Measurements from ENCODE around the gene APOD.

Gene APOD

DNA sequence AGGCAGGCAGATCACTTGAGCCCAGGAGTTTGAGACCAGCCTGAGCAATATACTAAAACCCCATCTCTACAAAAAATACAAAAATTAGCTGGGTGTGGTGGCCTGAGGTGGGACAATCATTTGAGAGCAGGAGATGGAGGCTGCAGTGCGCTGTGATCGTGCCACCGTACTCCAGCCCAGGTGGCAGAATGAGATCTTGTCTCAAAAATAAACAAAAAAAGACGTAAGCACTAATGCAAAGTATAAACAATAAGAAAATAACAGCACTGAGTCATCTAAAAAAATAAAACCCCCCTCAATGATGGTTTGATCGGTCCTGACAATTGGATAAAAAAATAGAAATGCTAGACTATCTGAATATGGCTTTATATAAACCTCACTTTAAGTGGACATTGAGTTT, 44.3 kb downstream of the APOD start:
- peak overlapping the region; percentile 18; the same call in 1 of the 2 replicates for H3K4me3 ChIP-seq (ENCODE audit: low read length)

DNA sequence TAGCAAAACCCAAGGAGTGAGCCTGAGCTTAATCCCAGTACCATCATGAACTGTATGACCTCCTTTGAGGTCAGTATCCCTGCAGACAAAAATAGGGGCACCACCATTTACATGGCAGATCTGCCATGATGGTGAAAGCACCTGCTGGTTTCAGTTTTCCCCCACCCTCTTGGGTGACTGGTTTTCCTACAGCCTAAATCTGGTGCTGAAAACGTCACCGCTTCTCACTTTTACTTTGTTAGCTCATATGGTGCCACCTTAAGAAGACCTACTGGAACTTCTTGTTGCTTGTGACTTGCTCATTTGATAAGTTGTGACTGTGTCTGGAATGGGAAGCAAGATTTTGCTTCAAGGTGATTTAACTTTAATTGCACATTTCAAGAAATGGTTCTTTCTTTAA, 45.7 kb downstream of the APOD start:
- H3K4me3 ChIP-seq (ENCODE audit: low read length) = peak overlapping the region; percentile 42; the same call in 1 of the 2 replicates
- TF ChIP-seq ZNF274 (IDR thresholded peaks at IDR 0.05; ENCODE audit: low read depth, low read length) = no peak

More for the DNA sequence above, 44.3 kb downstream of the APOD start:
- no peak for TF ChIP-seq ZNF274 (IDR thresholded peaks at IDR 0.05; ENCODE audit: low read depth, low read length)

DNA sequence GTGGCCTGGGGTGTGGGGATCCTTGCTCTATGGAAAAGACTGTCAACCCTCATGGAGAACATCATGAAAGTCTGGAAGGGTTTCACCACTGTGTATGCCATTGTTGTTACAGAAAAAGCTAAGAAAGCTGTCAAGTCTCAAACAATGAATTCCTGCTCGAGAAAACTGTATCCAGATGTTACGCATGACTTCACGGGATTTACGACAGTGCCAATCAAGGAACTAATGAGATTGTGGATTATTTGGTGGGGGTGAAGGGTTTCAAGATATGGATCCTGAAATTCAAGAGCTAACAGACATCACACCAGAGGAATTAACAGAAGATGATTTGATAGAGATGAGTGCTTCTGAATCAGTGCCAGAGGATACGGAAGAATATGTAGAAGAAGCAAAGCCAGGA, 48.4 kb downstream of the APOD start:
- no peak overlapping the region for H3K4me3 ChIP-seq (ENCODE audit: low read length)
- TF ChIP-seq ZNF274 (IDR thresholded peaks at IDR 0.05; ENCODE audit: low read depth, low read length) = no peak

DNA sequence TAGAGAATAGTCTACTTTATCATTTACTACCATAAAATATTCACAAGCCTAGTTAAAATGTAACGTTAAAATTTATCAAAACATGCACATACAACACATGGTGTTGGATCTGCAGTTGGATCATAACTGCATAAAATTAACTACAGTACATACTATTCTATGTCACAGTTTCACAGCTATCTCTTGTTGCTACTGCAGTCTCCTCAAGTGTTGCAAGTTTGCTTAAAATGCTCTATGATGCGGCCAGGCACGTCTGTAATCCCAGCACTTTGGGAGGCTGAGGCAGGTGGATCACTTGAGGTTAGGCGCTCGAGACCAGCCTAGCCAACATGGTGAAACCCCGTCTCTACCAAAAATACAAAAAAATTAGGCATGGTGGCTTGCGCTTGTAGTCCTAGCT, 50.9 kb downstream of the APOD start:
- H3K4me3 ChIP-seq (ENCODE audit: low read length) = no peak overlapping the region
- no peak for TF ChIP-seq ZNF274 (IDR thresholded peaks at IDR 0.05; ENCODE audit: low read depth, low read length)

DNA sequence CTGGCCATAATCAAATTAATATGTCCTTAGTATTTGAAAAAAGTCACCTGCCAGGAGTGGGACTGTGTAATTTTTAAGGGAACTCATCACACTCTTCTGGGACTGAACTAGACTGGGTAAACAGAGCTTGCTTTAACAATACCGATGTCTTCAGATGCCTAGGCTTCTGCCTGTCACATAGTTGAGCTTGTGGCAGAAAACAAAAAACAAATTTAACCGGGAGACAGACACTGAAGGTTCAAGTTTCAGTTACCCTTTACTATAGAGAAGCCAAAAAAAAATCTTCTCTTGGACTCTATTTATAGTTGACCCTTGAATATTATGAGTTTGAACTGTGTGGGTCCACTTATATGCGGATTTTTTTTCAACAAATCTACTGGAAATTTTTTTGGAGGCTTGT, 51.4 kb downstream of the APOD start:
- TF ChIP-seq ZNF274 (IDR thresholded peaks at IDR 0.05; ENCODE audit: low read depth, low read length) = no peak

DNA sequence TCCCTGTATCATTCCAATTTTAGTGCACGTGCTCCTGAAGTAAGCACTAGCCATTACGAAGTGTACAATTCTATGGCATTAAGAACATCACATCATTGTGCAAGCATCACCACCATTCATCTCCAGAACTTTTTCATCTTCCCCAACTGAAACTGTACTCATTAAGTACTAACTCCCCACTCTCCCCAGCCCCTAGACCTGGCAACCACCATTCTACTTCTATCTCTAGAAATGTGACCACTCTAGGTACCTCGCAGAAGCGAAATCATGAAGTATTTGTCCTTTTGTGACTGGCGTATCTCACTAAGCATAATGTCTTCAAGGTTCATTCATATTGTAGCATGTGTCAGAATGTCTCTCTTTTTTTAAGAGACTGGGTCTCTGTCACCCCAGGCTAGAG, 52.1 kb downstream of the APOD start:
- no peak overlapping the region for H3K4me3 ChIP-seq (ENCODE audit: low read length)
- no peak for TF ChIP-seq ZNF274 (IDR thresholded peaks at IDR 0.05; ENCODE audit: low read depth, low read length)

More for the DNA sequence above, 51.4 kb downstream of the APOD start:
- no peak overlapping the region for H3K4me3 ChIP-seq (ENCODE audit: low read length)

DNA sequence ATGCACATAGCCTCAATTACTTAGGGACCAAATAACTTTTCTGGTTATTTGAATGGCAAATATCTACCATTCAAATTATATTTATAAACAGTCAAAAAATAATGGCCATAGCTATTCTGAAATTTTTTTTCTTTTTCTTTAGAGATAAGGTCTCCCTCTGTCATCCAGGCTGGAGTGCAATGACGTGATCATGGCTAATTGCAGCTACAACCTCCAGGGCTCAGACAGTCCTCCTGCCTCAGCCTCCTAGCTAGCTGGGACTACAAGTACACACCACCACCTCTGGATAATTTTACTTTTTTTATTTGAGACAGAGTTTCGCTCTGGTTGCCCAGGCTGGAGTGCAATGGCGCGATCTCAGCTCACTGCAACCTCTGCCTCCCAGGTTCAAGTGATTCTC, 57.2 kb downstream of the APOD start:
- no peak for TF ChIP-seq ZNF274 (IDR thresholded peaks at IDR 0.05; ENCODE audit: low read depth, low read length)
- H3K4me3 ChIP-seq (ENCODE audit: low read length) = no peak overlapping the region

DNA sequence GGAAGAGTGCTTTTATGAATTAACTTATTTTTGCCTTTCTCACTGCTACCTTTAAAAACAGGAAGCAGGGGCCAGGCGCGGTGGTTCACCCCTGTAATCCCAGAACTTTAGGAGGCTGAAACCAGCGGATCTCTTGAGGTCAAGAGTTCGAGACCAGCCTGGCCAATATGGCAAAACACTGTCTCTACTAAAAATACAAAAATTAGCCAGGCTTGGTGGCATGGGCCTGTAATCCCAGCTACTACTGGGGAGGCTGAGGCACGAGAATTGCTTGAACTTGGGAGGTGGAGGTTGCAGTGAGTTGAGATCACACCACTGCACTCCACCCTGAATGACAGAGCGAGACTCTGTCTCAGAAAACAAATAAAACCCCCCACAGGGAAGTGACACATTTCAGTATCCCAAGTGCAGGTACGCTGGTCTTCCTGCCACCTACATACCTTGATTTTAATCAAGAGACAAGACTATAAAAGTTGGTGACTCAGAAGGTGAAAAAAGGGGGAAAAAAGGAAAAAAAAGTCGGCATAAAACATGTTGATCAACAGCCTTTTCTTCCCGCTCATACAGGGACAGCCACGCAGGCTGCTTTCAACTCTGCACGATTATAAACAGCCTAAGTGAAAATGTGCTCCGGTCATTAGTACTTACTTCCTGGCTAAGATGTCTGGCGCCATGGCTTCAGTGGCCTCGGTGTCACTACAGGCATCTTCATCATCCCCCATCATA, 59.4 kb downstream of the APOD start:
- no peak overlapping the region for H3K4me3 ChIP-seq (ENCODE audit: low read length)
- no peak for TF ChIP-seq ZNF274 (IDR thresholded peaks at IDR 0.05; ENCODE audit: low read depth, low read length)

DNA sequence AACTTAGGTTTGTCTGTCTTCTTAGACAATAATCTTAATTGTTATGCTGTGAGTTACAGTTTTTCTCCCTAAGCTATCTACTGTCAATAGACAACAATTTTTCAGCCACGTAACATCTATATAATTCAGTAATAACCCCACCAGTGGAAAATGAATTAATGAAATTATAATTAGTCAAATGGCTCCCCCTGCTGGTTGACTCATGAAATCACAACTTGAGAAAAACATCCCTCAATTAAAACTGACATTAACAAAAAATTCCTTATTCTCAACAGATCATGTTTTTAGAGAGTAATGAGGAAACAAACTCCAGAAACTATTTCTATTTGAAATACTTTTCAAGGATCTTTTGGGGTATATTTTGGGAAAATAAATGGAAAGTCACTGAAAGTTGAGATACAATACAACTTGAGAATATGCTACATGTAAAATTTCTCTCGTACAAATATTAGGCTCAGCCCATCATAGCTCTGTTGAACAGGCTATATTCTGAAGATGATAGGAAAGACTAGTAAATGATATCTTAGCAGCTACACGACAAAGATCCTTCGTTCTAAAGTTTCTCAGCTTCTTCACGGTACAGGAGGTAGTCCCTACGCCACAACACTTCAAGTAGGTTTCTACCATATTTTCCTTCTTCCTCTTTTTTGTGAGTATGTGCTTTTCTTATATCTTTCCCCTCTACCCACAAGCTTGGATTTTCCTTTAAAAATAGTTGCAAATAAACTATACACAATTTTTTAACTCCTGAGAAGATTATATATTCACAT, 61.3 kb downstream of the APOD start:
- TF ChIP-seq ZNF274 (IDR thresholded peaks at IDR 0.05; ENCODE audit: low read depth, low read length) = no peak
- H3K4me3 ChIP-seq (ENCODE audit: low read length) = no peak overlapping the region
